Cardiac muscle cell (in vitro differentiated cells and primary cell): Measurements from ENCODE around the gene PTPRT. TPM values are rescaled to one million over a fixed set of nuclear protein-coding genes. Genes with fewer than 3 reads are reported as not detected.

Source experiments
- DNase-seq, 2 donors: peaks; one replicate each; pipeline versions ENCODE4 v3.0.0 to v3.0.0-alpha.2; 2010 to 2017; ENCODE audit warnings: low read depth in 1 of 2, low spot score in 1 of 2
- H3K27ac ChIP-seq: fragments of 200-600 bp; sonication (generic); 2 replicates; pipeline ENCODE4 v1.5.1; 2016
- H3K27me3 ChIP-seq: fragments of 200-600 bp; sonication (generic); 2 replicates; pipeline ENCODE4 v1.6.0; 2016; ENCODE audit warnings: control low read depth
- H3K36me3 ChIP-seq: fragments of 200-600 bp; sonication (generic); 2 replicates; pipeline ENCODE4 v1.5.1; 2016; ENCODE audit warnings: control low read depth
- H3K4me1 ChIP-seq: fragments of 200-600 bp; sonication (generic); 2 replicates; pipeline ENCODE4 v1.8.1; 2017; ENCODE audit warnings: low read depth, mild to moderate bottlenecking, mixed run types
- H3K4me3 ChIP-seq: fragments of 200-600 bp; sonication (generic); 2 replicates; pipeline ENCODE4 v1.5.1; 2016; ENCODE audit warnings: mild to moderate bottlenecking
- H3K9me3 ChIP-seq: fragments of 200-600 bp; sonication (generic); 2 replicates; pipeline ENCODE4 v1.5.1; 2017; ENCODE audit warnings: low read depth, mild to moderate bottlenecking, control low read depth
- polyA plus RNA-seq: library from polyadenylated mRNA; unstranded; fragments of >200 nt; fragmentation: Nextera tagmentation; extraction: Ambion mirVana; gene quantifications from 2 replicates; pipeline ENCODE4 v1.2.1, GENCODE V29; 2016
- total RNA-seq: library from RNA; depleted of rRNA; stranded (reverse); fragments of >200 nt; gene quantifications from 2 replicates; pipeline ENCODE4 v1.2.3, GENCODE V29; 2016
- TF ChIP-seq, protein P1 (sequence below): IDR thresholded peaks from 2 replicates; pipeline ENCODE4 v1.5.1; 2012; ENCODE audit warnings: low read depth, mild to moderate bottlenecking, low read length

The PTPRT gene
- total and polyA plus RNA-seq, 2 experiments from 2014 or later, result 0.30 to 1.4 TPM

- H3K4me3 ChIP-seq, result no peak overlapping the region
- H3K27me3 ChIP-seq, result peaks cover 3% of the 10 kb centered on the region
- no peaks in the 10 kb centered on the region for H3K36me3 ChIP-seq
- TF ChIP-seq, protein P1, sequence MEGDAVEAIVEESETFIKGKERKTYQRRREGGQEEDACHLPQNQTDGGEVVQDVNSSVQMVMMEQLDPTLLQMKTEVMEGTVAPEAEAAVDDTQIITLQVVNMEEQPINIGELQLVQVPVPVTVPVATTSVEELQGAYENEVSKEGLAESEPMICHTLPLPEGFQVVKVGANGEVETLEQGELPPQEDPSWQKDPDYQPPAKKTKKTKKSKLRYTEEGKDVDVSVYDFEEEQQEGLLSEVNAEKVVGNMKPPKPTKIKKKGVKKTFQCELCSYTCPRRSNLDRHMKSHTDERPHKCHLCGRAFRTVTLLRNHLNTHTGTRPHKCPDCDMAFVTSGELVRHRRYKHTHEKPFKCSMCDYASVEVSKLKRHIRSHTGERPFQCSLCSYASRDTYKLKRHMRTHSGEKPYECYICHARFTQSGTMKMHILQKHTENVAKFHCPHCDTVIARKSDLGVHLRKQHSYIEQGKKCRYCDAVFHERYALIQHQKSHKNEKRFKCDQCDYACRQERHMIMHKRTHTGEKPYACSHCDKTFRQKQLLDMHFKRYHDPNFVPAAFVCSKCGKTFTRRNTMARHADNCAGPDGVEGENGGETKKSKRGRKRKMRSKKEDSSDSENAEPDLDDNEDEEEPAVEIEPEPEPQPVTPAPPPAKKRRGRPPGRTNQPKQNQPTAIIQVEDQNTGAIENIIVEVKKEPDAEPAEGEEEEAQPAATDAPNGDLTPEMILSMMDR, result no peak
- no peaks in the 10 kb centered on the region for H3K9me3 ChIP-seq
- no peak for DNase-seq
- no peaks in the 10 kb centered on the region for H3K4me1 ChIP-seq
- no peak overlapping the region for H3K27ac ChIP-seq
Observed at GRCh38 chr20:42364446-42364845, 825.3 kb downstream of the PTPRT start.

- TF ChIP-seq, protein P1, result no peak
- DNase-seq, result no peak
- Histone ChIP-seq H3K27me3 (no peaks in the 10 kb centered on the region), H3K4me3 (no peak overlapping the region), H3K4me1 (no peaks in the 10 kb centered on the region), H3K9me3 (no peaks in the 10 kb centered on the region), H3K36me3 (no peaks in the 10 kb centered on the region), H3K27ac (no peak overlapping the region)
Observed at GRCh38 chr20:42361402-42361970, 828.2 kb downstream of the PTPRT start.

- TF ChIP-seq, protein P1, result no peak
- H3K27ac ChIP-seq, result no peak overlapping the region
- no peak for DNase-seq
- H3K27me3 ChIP-seq, result no peaks in the 10 kb centered on the region
- H3K9me3 ChIP-seq, result no peaks in the 10 kb centered on the region
- no peak overlapping the region for H3K4me3 ChIP-seq
- H3K4me1 ChIP-seq, result no peaks in the 10 kb centered on the region
- H3K36me3 ChIP-seq, result no peaks in the 10 kb centered on the region
Observed at GRCh38 chr20:42360621-42361020, 829.1 kb downstream of the PTPRT start.

GRCh38 chr20:42359617-42360016, 830.1 kb downstream of the PTPRT start:
- Histone ChIP-seq H3K4me3 (no peak overlapping the region), H3K27me3 (no peaks in the 10 kb centered on the region), H3K36me3 (no peaks in the 10 kb centered on the region), H3K4me1 (no peaks in the 10 kb centered on the region), H3K27ac (no peak overlapping the region), H3K9me3 (no peaks in the 10 kb centered on the region)
- DNase-seq, result no peak
- TF ChIP-seq, protein P1, result no peak

DNA sequence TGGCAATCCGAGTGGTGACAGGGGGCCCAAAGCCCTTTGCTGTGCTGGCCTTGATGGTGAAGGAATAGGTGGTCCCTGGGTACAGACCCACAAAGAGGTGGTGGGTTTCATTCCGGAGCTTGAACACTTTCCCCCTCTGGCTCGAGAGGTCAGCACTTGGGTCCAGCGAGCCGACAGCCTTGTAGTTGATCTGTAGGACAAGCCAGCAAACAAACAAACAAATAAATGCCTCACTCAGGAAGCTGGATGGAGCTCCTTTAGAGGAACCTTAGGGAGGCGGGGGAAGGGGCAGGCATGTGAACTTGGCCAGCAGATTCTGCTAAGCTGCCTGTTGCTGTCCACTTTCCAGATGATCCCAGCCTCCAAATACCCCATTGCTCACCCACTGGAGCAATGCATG, 837.6 kb downstream of the PTPRT start:
- TF ChIP-seq, protein P1, result no peak
- no peak overlapping the region for H3K4me3 ChIP-seq
- no peaks in the 10 kb centered on the region for H3K27me3 ChIP-seq
- no peak for DNase-seq
- H3K9me3 ChIP-seq, result no peaks in the 10 kb centered on the region
- no peak overlapping the region for H3K27ac ChIP-seq
- no peaks in the 10 kb centered on the region for H3K36me3 ChIP-seq
- no peaks in the 10 kb centered on the region for H3K4me1 ChIP-seq
